C4-2B (cell line): ENCODE measurements around the gene GRM7.

Experiments used
- ZFX ChIP-seq: fragments of 450-650 bp; IDR thresholded peaks from 2 replicates; pipeline ENCODE4 v1.6.1; 2017
- TF ChIP-seq, protein P1 (sequence below): fragments of 450-650 bp; conservative IDR thresholded peaks from 2 replicates; pipeline ENCODE4 v1.5.1; 2017; ENCODE audit warnings: mild to moderate bottlenecking

GRCh38 chr3:6935970-6936369, 75.1 kb downstream of the GRM7 start:
- TF ChIP-seq, protein P1, sequence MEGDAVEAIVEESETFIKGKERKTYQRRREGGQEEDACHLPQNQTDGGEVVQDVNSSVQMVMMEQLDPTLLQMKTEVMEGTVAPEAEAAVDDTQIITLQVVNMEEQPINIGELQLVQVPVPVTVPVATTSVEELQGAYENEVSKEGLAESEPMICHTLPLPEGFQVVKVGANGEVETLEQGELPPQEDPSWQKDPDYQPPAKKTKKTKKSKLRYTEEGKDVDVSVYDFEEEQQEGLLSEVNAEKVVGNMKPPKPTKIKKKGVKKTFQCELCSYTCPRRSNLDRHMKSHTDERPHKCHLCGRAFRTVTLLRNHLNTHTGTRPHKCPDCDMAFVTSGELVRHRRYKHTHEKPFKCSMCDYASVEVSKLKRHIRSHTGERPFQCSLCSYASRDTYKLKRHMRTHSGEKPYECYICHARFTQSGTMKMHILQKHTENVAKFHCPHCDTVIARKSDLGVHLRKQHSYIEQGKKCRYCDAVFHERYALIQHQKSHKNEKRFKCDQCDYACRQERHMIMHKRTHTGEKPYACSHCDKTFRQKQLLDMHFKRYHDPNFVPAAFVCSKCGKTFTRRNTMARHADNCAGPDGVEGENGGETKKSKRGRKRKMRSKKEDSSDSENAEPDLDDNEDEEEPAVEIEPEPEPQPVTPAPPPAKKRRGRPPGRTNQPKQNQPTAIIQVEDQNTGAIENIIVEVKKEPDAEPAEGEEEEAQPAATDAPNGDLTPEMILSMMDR = no peak
- TF ChIP-seq ZFX = no peak
